Colonic mucosa (tissue), 4 donors: Measurements from ENCODE around the gene FAM20A. TPM values are rescaled to one million over a fixed set of nuclear protein-coding genes. Genes with fewer than 3 reads are reported as not detected.

Experiments used
- DNase-seq: peaks from one replicate; pipeline ENCODE4 v3.0.0-alpha.2; 2020
- H3K27ac ChIP-seq: fragments of 200-600 bp; one replicate; pipeline ENCODE4 v1.8.0; 2021
- H3K27me3 ChIP-seq: fragments of 200-600 bp; one replicate; pipeline ENCODE4 v1.8.0; 2021
- H3K36me3 ChIP-seq: fragments of 200-600 bp; one replicate; pipeline ENCODE4 v1.8.0; 2021
- H3K4me1 ChIP-seq: fragments of 200-600 bp; one replicate; pipeline ENCODE4 v1.8.0; 2021; ENCODE audit warnings: mild to moderate bottlenecking
- H3K4me3 ChIP-seq: fragments of 200-600 bp; one replicate; pipeline ENCODE4 v1.8.0; 2021
- H3K9ac ChIP-seq, 2 donors: one replicate each; pipeline ENCODE4 v1.7.0; 2013; ENCODE audit warnings: control low read depth in 2 of 2, low read depth in 2 of 2, low read length in 2 of 2
- H3K9me3 ChIP-seq: fragments of 200-600 bp; one replicate; pipeline ENCODE4 v1.8.0; 2021
- intact Hi-C: fragments of 100-400 bp; cut with DNase I; formaldehyde crosslinking; loops from one replicate; pipeline ENCODE4 v1.14.1; 2022
- total RNA-seq, 2 donors: library from RNA; stranded (reverse); fragmentation: NEBNext Ultra II Directional in 1 of 2; extraction: Animal tissue kit (Norgen Biotek cat#: 25700) in 1 of 2; gene quantifications; one replicate each; pipeline ENCODE4 v1.2.1, GENCODE V29; 2021
- TF ChIP-seq, protein P1 (sequence below): fragments of 200-600 bp; IDR thresholded peaks from one replicate; pipeline ENCODE4 v1.8.0; 2022; ENCODE audit warnings: antibody characterized with exemption, mild to moderate bottlenecking
- donor health status: healthy.
- donor health status: DM: no; HTN: no; CAD: no.
- donor health status: DM: no; HTN: no; CAD: no.

Gene FAM20A
- total RNA-seq, 2 donors from 2014 or later, result 0.72 to 4.1 TPM

DNA sequence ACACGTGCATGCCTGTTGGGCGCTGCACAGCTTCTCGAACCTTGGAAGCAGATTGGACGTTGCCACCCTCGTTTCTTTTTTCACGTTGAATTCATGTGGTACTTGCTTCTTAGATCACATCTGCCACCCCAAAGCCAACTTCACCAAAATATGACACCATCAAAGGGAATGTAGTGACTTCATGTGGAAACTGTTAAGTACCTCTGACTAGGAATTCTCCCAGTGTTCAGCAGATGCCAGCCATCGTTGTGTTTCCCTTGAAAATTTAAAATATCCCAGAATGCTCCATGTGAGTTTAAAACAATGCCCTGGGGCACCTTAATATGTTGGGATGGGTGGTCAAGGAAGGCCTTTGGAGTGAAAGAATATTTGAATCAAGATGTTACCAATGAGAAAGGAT is 22.6 kb upstream of the FAM20A start:
- intact Hi-C loops, result no loop called here
- no peak overlapping the region for H3K9ac ChIP-seq
- no peak overlapping the region for H3K4me3 ChIP-seq
- no peak overlapping the region for H3K27ac ChIP-seq
- no peaks in the 10 kb centered on the region for H3K27me3 ChIP-seq
- no peaks in the 10 kb centered on the region for H3K4me1 ChIP-seq
- DNase-seq, result no peak
- H3K36me3 ChIP-seq, result no peaks in the 10 kb centered on the region
- H3K9me3 ChIP-seq, result no peaks in the 10 kb centered on the region
- TF ChIP-seq, protein P1, sequence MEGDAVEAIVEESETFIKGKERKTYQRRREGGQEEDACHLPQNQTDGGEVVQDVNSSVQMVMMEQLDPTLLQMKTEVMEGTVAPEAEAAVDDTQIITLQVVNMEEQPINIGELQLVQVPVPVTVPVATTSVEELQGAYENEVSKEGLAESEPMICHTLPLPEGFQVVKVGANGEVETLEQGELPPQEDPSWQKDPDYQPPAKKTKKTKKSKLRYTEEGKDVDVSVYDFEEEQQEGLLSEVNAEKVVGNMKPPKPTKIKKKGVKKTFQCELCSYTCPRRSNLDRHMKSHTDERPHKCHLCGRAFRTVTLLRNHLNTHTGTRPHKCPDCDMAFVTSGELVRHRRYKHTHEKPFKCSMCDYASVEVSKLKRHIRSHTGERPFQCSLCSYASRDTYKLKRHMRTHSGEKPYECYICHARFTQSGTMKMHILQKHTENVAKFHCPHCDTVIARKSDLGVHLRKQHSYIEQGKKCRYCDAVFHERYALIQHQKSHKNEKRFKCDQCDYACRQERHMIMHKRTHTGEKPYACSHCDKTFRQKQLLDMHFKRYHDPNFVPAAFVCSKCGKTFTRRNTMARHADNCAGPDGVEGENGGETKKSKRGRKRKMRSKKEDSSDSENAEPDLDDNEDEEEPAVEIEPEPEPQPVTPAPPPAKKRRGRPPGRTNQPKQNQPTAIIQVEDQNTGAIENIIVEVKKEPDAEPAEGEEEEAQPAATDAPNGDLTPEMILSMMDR, result no peak

DNA sequence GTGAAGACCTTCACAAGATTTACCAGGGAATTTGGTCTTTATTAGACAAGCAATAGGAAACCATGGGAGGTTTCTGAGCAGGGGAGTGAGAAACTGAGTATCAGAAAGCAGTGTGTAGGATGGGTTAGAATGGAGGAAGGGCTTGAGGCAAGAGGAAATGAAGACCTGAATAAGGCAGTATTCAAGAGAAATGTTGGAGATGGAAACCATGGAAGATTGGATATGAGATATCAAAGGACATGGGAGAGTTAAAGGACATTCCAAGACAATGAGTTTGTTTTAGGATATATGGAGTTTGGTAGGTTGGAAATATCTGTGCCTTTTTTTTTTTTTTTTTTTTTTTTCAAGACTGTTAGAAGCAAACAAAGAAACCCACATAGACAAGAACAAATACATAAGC is 21.3 kb upstream of the FAM20A start:
- Histone ChIP-seq H3K4me1 (no peaks in the 10 kb centered on the region), H3K27me3 (no peaks in the 10 kb centered on the region), H3K9me3 (no peaks in the 10 kb centered on the region), H3K36me3 (no peaks in the 10 kb centered on the region), H3K27ac (no peak overlapping the region), H3K9ac (no peak overlapping the region), H3K4me3 (no peak overlapping the region)
- no peak for DNase-seq
- intact Hi-C loops, result no loop called here
- TF ChIP-seq, protein P1, result no peak

DNA sequence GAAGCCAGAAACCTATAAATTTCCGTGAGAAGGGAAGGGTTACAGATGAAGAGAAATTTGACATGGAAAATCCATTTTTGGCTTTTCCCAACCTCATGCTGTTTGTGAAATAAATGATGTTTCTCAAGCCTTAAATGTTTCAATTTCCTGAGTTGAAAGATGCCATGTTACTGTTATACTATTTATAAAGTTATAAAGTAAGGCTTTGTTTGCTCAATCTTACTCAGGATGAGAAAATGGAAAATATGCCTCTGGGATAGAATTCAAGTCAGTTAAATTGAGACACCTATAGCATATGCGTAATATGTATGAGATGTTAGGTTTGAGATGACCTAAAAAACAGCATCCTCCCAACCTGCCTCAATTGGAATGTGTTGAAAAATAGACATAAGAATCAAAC is 19.9 kb upstream of the FAM20A start:
- Histone ChIP-seq H3K4me3 (no peak overlapping the region), H3K4me1 (no peaks in the 10 kb centered on the region), H3K27me3 (no peaks in the 10 kb centered on the region), H3K36me3 (no peaks in the 10 kb centered on the region), H3K27ac (no peak overlapping the region), H3K9me3 (no peaks in the 10 kb centered on the region), H3K9ac (no peak overlapping the region)
- TF ChIP-seq, protein P1, result no peak
- intact Hi-C loops, result no loop called here
- DNase-seq, result no peak

- Histone ChIP-seq H3K27me3 (no peaks in the 10 kb centered on the region), H3K36me3 (no peaks in the 10 kb centered on the region), H3K4me3 (no peak overlapping the region), H3K9ac (no peak overlapping the region), H3K4me1 (no peaks in the 10 kb centered on the region), H3K9me3 (no peaks in the 10 kb centered on the region), H3K27ac (no peak overlapping the region)
- intact Hi-C loops, result no loop called here
- DNase-seq, result no peak
- TF ChIP-seq, protein P1, result no peak
These were observed 15.2 kb upstream of the FAM20A start for GRCh38 chr17:68616334-68616733.

DNA sequence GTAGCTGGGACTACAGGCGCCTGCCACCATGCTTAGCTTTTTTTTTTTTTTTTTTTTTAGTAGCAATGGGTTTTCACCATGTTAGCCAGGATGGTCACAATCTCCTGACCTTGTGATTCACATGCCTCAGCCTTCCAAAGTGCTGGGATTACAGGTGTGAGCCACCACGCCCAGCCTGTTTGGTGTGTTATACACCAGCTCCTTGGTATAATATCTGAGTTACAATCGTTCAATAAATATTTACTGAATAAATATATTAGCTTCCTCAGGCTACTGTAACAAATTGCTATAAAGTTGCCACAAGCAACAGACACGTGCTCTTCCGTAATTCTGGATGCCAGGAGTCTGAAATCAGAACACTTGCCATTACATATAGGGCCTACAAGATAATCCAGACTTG is 13.6 kb upstream of the FAM20A start:
- Histone ChIP-seq H3K9me3 (no peaks in the 10 kb centered on the region), H3K9ac (no peak overlapping the region), H3K27ac (no peak overlapping the region), H3K4me3 (no peak overlapping the region), H3K27me3 (no peaks in the 10 kb centered on the region), H3K36me3 (no peaks in the 10 kb centered on the region), H3K4me1 (no peaks in the 10 kb centered on the region)
- no peak for DNase-seq
- TF ChIP-seq, protein P1, result no peak
- intact Hi-C loops, result no loop called here
